Vagina (tissue), 2 donors: ENCODE results near the gene SLC12A3.

Source experiments
- POLR2A ChIP-seq, 2 donors: fragments of 450-650 bp; IDR thresholded peaks; one replicate each; pipeline ENCODE4 v1.6.1; 2017; ENCODE audit warnings: antibody characterized with exemption in 2 of 2, mild to moderate bottlenecking in 2 of 2, moderate library complexity in 2 of 2
- POLR2AphosphoS5 ChIP-seq, 2 donors: sonication (generic); formaldehyde crosslinking; IDR thresholded peaks; one replicate each; pipeline ENCODE4 v1.9.0; 2017; ENCODE audit warnings: antibody characterized with exemption in 2 of 2, mild to moderate bottlenecking in 2 of 2, low read depth in 1 of 2; ENCODE audit not compliant: insufficient read depth in 1 of 2
- TF ChIP-seq, protein P1 (sequence below), 3 experiments: fragments of 450-650 bp in 2 of 3; fragments of 200-600 bp in 1 of 3; sonication (generic) in 1 of 3; IDR thresholded peaks; one replicate each; pipeline ENCODE4 v1.5.1; 2017 to 2019; ENCODE audit warnings: antibody characterized with exemption in 3 of 3, mild to moderate bottlenecking in 2 of 3, moderate library complexity in 2 of 3

DNA sequence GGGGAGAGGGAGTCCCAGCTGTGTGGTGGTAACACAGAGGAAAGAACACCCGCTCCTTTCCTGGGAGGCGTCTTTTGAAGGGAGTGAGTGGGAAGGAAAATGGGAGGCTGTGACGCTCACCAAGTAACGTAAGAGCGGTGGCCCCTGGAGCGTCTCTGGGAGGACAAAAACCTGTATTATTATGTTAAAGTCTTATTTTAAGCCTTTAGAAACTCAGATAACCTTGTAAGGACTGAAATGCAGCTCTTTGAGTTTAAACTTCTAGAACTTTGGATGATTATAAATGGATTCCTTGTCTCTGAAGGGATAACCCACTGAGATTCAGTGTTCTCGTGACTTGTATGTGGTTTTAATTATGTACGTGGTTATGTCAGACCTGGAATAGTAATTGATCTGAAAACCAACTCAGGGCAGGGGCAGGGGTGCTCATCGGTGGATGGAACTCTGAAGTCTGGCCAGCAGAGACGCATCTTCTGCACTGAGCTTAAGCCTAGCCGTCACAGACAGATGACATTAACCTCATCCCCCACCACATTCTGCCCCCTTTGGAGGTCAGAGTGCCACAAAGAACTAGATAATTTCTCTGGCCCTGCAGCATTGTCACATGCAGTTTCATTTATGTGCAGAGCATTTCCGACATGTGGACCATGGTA is 41.8 kb upstream of the SLC12A3 start:
- TF ChIP-seq, protein P1, sequence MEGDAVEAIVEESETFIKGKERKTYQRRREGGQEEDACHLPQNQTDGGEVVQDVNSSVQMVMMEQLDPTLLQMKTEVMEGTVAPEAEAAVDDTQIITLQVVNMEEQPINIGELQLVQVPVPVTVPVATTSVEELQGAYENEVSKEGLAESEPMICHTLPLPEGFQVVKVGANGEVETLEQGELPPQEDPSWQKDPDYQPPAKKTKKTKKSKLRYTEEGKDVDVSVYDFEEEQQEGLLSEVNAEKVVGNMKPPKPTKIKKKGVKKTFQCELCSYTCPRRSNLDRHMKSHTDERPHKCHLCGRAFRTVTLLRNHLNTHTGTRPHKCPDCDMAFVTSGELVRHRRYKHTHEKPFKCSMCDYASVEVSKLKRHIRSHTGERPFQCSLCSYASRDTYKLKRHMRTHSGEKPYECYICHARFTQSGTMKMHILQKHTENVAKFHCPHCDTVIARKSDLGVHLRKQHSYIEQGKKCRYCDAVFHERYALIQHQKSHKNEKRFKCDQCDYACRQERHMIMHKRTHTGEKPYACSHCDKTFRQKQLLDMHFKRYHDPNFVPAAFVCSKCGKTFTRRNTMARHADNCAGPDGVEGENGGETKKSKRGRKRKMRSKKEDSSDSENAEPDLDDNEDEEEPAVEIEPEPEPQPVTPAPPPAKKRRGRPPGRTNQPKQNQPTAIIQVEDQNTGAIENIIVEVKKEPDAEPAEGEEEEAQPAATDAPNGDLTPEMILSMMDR (IDR thresholded peaks at IDR 0.05), result no peak
- TF ChIP-seq POLR2A (IDR thresholded peaks at IDR 0.05), result no peak
- no peak for TF ChIP-seq POLR2AphosphoS5 (IDR thresholded peaks at IDR 0.05; ENCODE audit: insufficient read depth in 1 of 2, low read depth in 1 of 2)
